Liver (tissue), 9 donors: ENCODE data around the gene HAND1. TPM values are rescaled to one million over a fixed set of nuclear protein-coding genes. Genes with fewer than 3 reads are reported as not detected.
A peak's percentile ranks its signal among the peaks of the same experiment; 100 is the strongest.

Experiments used
- DNase-seq: peaks from one replicate; pipeline ENCODE4 v3.0.0-alpha.2; 2017; ENCODE audit warnings: low spot score
- H3K27ac ChIP-seq, 2 donors: one replicate each; pipeline ENCODE4 v1.7.0; 2013; ENCODE audit warnings: inconsistent platforms in 2 of 2, low read length in 2 of 2, control low read depth in 1 of 2, low read depth in 1 of 2, mild to moderate bottlenecking in 1 of 2
- H3K27me3 ChIP-seq, 4 donors: one replicate each; pipeline versions ENCODE4 v1.6.1 to v1.7.0; 2013; ENCODE audit warnings: low read length in 3 of 4, inconsistent platforms in 1 of 4, mild to moderate bottlenecking in 1 of 4, moderate library complexity in 1 of 4; ENCODE audit not compliant: control insufficient read depth in 4 of 4, insufficient read depth in 4 of 4
- H3K36me3 ChIP-seq, 4 donors: one replicate each; pipeline versions ENCODE4 v1.6.1 to v1.7.0; 2013; ENCODE audit warnings: low read length in 3 of 4, mild to moderate bottlenecking in 3 of 4, low read depth in 1 of 4, moderate library complexity in 1 of 4; ENCODE audit not compliant: control insufficient read depth in 4 of 4, insufficient read depth in 3 of 4
- H3K4me1 ChIP-seq, 4 donors: one replicate each; pipeline versions ENCODE4 v1.6.1 to v1.7.0; 2013; ENCODE audit warnings: low read length in 3 of 4, mild to moderate bottlenecking in 3 of 4, moderate library complexity in 1 of 4; ENCODE audit not compliant: control insufficient read depth in 4 of 4, insufficient read depth in 4 of 4
- H3K4me3 ChIP-seq, 3 donors: one replicate each; pipeline versions ENCODE4 v1.6.1 to v1.7.0; 2013; ENCODE audit warnings: low read length in 3 of 3, control low read depth in 1 of 3, low read depth in 1 of 3, mild to moderate bottlenecking in 1 of 3
- H3K9ac ChIP-seq, 2 donors: one replicate each; pipeline ENCODE4 v1.7.0; 2013; ENCODE audit warnings: low read length in 2 of 2, mild to moderate bottlenecking in 2 of 2, moderate library complexity in 2 of 2, control low read depth in 1 of 2, low read depth in 1 of 2
- H3K9me3 ChIP-seq, 4 donors: one replicate each; pipeline versions ENCODE4 v1.6.1 to v1.7.0; 2013; ENCODE audit warnings: low read length in 3 of 4; ENCODE audit not compliant: control insufficient read depth in 4 of 4
- EGR1 ChIP-seq, 2 donors: IDR thresholded peaks; 2 replicates each; pipeline ENCODE4 v1.6.1; 2016 to 2018; ENCODE audit warnings: antibody characterized with exemption in 2 of 2, low read depth in 2 of 2
- FOXA1 ChIP-seq: IDR thresholded peaks from 2 replicates; pipeline ENCODE4 v1.6.1; 2016; ENCODE audit warnings: antibody characterized with exemption
- FOXA2 ChIP-seq: IDR thresholded peaks from 2 replicates; pipeline ENCODE4 v1.6.1; 2016; ENCODE audit warnings: antibody characterized with exemption
- GABPA ChIP-seq, 2 donors: IDR thresholded peaks in 1 of 2; conservative IDR thresholded peaks in 1 of 2; 2 replicates each; pipeline ENCODE4 v1.6.1; 2016; ENCODE audit warnings: antibody characterized with exemption in 2 of 2, mild to moderate bottlenecking in 1 of 2, moderate library complexity in 1 of 2
- HNF4G ChIP-seq: IDR thresholded peaks from 2 replicates; pipeline ENCODE4 v1.6.1; 2016; ENCODE audit warnings: antibody characterized with exemption
- NR2F2 ChIP-seq: IDR thresholded peaks from 2 replicates; pipeline ENCODE4 v1.6.1; 2016; ENCODE audit warnings: antibody characterized with exemption
- RAD21 ChIP-seq, 2 donors: IDR thresholded peaks; 2 replicates each; pipeline ENCODE4 v1.6.1; 2016; ENCODE audit warnings: antibody characterized with exemption in 2 of 2, mild to moderate bottlenecking in 2 of 2
- RXRA ChIP-seq, 2 donors: IDR thresholded peaks; 2 replicates each; pipeline ENCODE4 v1.6.1; 2017 to 2018; ENCODE audit warnings: antibody characterized with exemption in 2 of 2, mild to moderate bottlenecking in 1 of 2
- TAF1 ChIP-seq: conservative IDR thresholded peaks from 2 replicates; pipeline ENCODE4 v1.6.1; 2016; ENCODE audit warnings: antibody characterized with exemption, mild to moderate bottlenecking
- YY1 ChIP-seq: IDR thresholded peaks from 2 replicates; pipeline ENCODE4 v1.6.1; 2016; ENCODE audit warnings: antibody characterized with exemption, mild to moderate bottlenecking
- WGBS: extraction: QIAGEN DNeasy Blood & Tissue Kit; methylation state at CpG from one replicate; pipeline ENCODE4 v1.1.7; 2013; 5-methylcytosine and 5-hydroxymethylcytosine counted together
- polyA plus RNA-seq, 2 donors: library from polyadenylated mRNA; stranded (reverse) in 1 of 2; unstranded in 1 of 2; fragments of 200-250 nt in 1 of 2; fragments of >200 nt in 1 of 2; fragmentation: Nextera tagmentation in 1 of 2; extraction: Ambion mirVana in 1 of 2; gene quantifications; one replicate each; pipeline versions ENCODE4 v1.2.1 to v1.2.3, GENCODE V29; 2013 to 2015
- total RNA-seq, 2 donors: library from RNA; depleted of rRNA; stranded (reverse); fragments of >200 nt; gene quantifications; one replicate each; pipeline ENCODE4 v1.2.3, GENCODE V29; 2014
- TF ChIP-seq, protein P1 (sequence below): IDR thresholded peaks from 2 replicates; pipeline ENCODE4 v1.6.1; 2016; ENCODE audit warnings: antibody characterized with exemption
- TF ChIP-seq, protein P2 (sequence below): fragments of 150-350 bp; IDR thresholded peaks from 2 replicates; pipeline ENCODE4 v1.5.1; 2017; ENCODE audit warnings: improper control_type of control experiment, low read depth, low read length; ENCODE audit not compliant: missing input control
- TF ChIP-seq, protein P3 (sequence below): IDR thresholded peaks from 2 replicates; pipeline ENCODE4 v1.6.1; 2016; ENCODE audit warnings: antibody characterized with exemption
- TF ChIP-seq, protein P4 (sequence below): IDR thresholded peaks from 2 replicates; pipeline ENCODE4 v1.6.1; 2016; ENCODE audit warnings: antibody characterized with exemption, mild to moderate bottlenecking
- TF ChIP-seq, protein P5 (sequence below): IDR thresholded peaks from 2 replicates; pipeline ENCODE4 v1.6.1; 2016; ENCODE audit warnings: antibody characterized with exemption
- donor health status: healthy.
- donor health status: healthy.
- donor health status: healthy.
- donor health status: healthy.
- donor health status: healthy.

The HAND1 gene
- total and polyA plus RNA-seq, 4 donors, result not detected

DNA sequence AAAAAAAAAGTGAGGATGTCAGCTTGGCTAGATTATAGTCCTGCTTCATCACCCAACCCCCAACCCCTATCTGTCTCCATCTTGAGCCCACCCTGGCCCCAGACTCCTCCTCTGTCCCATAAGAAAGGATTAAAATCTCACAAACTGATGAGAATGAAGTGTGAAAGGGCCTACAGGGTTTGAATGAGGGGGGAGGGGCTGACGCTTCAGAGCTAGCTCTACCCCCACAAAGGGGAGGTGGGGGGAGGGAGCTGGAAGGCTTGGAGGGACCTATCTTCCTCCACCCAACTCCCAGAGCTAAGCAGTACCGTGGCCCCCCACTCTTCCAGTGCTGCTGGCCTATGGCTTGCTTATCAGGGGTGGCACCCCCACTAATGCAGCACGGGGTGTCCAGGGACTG lies 43.7 kb upstream of the HAND1 start:
- Histone ChIP-seq H3K4me1 (peaks cover 0 to 7% (median 3%) of the 10 kb centered on the region in 4 donors), H3K36me3 (no peaks in the 10 kb centered on the region), H3K9me3 (no peaks in the 10 kb centered on the region), H3K9ac (no peak overlapping the region), H3K27me3 (peaks cover 0 to 3% (median 0%) of the 10 kb centered on the region in 4 donors), H3K27ac (no peak overlapping the region), H3K4me3 (no peak overlapping the region)
- 64% methylated on average over 3 of the region's 3 CpGs for WGBS
- TF ChIP-seq, protein P1, sequence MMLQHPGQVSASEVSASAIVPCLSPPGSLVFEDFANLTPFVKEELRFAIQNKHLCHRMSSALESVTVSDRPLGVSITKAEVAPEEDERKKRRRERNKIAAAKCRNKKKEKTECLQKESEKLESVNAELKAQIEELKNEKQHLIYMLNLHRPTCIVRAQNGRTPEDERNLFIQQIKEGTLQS, result no peak
- no peak for TF ChIP-seq NR2F2
- DNase-seq, result no peak

DNA sequence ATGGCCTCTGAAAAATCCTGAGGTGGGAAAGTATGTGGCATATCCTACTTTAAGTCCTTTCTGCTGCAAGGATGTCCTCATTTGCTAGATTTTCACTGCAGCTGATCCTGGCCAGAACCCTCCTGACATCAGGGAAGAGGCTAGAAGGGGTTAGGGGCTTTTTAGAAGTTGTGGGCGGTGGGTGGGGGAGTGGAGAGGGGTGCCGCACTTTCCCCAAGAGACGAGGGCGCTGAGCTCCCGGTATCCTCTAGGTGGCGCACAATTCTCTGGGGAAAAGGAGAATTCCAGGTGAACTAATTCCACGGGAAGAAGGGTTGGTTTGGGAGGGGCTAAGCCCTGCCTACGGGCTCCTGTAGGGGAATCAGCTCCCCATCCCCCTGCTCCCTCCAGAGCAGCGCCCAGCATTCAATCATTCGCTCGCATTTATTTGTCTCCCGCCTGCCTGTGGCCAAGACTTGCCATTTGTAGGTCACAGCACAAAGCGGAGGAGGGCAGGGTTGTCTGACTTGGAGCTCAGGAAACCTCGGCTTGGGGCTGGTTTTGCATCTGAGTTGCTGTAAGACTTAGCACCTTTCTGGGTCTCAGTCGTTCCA lies 42.9 kb upstream of the HAND1 start:
- Histone ChIP-seq H3K27me3 (peaks cover 0 to 3% (median 0%) of the 10 kb centered on the region in 4 donors), H3K9ac (no peak overlapping the region), H3K4me1 (peaks cover 0 to 7% (median 3%) of the 10 kb centered on the region in 4 donors), H3K27ac (no peak overlapping the region), H3K36me3 (no peaks in the 10 kb centered on the region), H3K4me3 (peak overlapping the region in 1 of 3 donors; percentile 35), H3K9me3 (no peaks in the 10 kb centered on the region)
- DNase-seq, result peak; percentile 62
- TF ChIP-seq FOXA1, result no peak
- TF ChIP-seq, protein P2, sequence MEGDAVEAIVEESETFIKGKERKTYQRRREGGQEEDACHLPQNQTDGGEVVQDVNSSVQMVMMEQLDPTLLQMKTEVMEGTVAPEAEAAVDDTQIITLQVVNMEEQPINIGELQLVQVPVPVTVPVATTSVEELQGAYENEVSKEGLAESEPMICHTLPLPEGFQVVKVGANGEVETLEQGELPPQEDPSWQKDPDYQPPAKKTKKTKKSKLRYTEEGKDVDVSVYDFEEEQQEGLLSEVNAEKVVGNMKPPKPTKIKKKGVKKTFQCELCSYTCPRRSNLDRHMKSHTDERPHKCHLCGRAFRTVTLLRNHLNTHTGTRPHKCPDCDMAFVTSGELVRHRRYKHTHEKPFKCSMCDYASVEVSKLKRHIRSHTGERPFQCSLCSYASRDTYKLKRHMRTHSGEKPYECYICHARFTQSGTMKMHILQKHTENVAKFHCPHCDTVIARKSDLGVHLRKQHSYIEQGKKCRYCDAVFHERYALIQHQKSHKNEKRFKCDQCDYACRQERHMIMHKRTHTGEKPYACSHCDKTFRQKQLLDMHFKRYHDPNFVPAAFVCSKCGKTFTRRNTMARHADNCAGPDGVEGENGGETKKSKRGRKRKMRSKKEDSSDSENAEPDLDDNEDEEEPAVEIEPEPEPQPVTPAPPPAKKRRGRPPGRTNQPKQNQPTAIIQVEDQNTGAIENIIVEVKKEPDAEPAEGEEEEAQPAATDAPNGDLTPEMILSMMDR, result peak; percentile 58
- TF ChIP-seq RAD21 (IDR thresholded peaks at IDR 0.05), result peak; percentile 56 to 70
- WGBS, result 6% methylated on average over 15 of the region's 15 CpGs

DNA sequence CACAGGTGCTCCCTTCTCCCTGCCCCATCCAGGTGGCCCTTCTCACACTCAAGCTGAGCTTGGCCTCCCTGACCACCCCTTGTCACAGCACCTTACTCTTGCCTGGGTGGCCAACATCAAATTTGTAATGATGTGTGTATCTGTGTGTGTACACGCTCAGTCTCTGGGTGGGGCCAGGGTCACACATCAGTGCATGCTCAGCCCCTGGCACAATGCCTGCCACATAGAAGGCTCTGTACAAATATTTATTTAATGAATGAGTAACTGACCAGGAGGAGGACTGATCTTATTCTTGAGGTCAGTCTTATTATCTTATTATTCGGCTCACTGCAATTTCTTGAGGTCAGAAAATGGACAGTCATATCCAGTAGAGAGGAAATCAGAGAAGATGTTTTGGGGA lies 41.3 kb upstream of the HAND1 start:
- DNase-seq, result peak; percentile 66
- no peak overlapping the region for H3K9ac ChIP-seq
- no peak overlapping the region for H3K4me3 ChIP-seq
- peaks cover 0 to 7% (median 3%) of the 10 kb centered on the region in 4 donors for H3K4me1 ChIP-seq
- H3K27ac ChIP-seq, result no peak overlapping the region
- 33% methylated on average over 2 of the region's 2 CpGs for WGBS
- no peaks in the 10 kb centered on the region for H3K36me3 ChIP-seq
- H3K9me3 ChIP-seq, result no peaks in the 10 kb centered on the region
- TF ChIP-seq, protein P3, sequence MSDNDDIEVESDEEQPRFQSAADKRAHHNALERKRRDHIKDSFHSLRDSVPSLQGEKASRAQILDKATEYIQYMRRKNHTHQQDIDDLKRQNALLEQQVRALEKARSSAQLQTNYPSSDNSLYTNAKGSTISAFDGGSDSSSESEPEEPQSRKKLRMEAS, result no peak
- TF ChIP-seq, protein P4, sequence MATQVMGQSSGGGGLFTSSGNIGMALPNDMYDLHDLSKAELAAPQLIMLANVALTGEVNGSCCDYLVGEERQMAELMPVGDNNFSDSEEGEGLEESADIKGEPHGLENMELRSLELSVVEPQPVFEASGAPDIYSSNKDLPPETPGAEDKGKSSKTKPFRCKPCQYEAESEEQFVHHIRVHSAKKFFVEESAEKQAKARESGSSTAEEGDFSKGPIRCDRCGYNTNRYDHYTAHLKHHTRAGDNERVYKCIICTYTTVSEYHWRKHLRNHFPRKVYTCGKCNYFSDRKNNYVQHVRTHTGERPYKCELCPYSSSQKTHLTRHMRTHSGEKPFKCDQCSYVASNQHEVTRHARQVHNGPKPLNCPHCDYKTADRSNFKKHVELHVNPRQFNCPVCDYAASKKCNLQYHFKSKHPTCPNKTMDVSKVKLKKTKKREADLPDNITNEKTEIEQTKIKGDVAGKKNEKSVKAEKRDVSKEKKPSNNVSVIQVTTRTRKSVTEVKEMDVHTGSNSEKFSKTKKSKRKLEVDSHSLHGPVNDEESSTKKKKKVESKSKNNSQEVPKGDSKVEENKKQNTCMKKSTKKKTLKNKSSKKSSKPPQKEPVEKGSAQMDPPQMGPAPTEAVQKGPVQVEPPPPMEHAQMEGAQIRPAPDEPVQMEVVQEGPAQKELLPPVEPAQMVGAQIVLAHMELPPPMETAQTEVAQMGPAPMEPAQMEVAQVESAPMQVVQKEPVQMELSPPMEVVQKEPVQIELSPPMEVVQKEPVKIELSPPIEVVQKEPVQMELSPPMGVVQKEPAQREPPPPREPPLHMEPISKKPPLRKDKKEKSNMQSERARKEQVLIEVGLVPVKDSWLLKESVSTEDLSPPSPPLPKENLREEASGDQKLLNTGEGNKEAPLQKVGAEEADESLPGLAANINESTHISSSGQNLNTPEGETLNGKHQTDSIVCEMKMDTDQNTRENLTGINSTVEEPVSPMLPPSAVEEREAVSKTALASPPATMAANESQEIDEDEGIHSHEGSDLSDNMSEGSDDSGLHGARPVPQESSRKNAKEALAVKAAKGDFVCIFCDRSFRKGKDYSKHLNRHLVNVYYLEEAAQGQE, result no peak
- TF ChIP-seq FOXA2, result no peak
- TF ChIP-seq EGR1 (IDR thresholded peaks at IDR 0.05; ENCODE audit: low read depth in 2 of 2), result no peak
- TF ChIP-seq, protein P2, result no peak
- TF ChIP-seq YY1, result no peak
- no peak for TF ChIP-seq HNF4G
- TF ChIP-seq NR2F2, result no peak
- no peak for TF ChIP-seq FOXA1
- TF ChIP-seq, protein P5, sequence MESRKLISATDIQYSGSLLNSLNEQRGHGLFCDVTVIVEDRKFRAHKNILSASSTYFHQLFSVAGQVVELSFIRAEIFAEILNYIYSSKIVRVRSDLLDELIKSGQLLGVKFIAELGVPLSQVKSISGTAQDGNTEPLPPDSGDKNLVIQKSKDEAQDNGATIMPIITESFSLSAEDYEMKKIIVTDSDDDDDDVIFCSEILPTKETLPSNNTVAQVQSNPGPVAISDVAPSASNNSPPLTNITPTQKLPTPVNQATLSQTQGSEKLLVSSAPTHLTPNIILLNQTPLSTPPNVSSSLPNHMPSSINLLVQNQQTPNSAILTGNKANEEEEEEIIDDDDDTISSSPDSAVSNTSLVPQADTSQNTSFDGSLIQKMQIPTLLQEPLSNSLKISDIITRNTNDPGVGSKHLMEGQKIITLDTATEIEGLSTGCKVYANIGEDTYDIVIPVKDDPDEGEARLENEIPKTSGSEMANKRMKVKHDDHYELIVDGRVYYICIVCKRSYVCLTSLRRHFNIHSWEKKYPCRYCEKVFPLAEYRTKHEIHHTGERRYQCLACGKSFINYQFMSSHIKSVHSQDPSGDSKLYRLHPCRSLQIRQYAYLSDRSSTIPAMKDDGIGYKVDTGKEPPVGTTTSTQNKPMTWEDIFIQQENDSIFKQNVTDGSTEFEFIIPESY, result no peak
- TF ChIP-seq, protein P1, result no peak
- no peak for TF ChIP-seq TAF1
- no peak for TF ChIP-seq RXRA (IDR thresholded peaks at IDR 0.05)
- TF ChIP-seq GABPA (IDR thresholded peaks at IDR 0.05 in 1 of 2, conservative IDR thresholded peaks at IDR 0.05 in 1 of 2), result no peak
- H3K27me3 ChIP-seq, result peaks cover 0 to 7% (median 0%) of the 10 kb centered on the region in 4 donors
